ENCODE measurements around the gene CALR.

GRCh38 chr19:12983091-12983490 is 44.7 kb downstream of the CALR start:
- TF ChIP-seq, protein P1, sequence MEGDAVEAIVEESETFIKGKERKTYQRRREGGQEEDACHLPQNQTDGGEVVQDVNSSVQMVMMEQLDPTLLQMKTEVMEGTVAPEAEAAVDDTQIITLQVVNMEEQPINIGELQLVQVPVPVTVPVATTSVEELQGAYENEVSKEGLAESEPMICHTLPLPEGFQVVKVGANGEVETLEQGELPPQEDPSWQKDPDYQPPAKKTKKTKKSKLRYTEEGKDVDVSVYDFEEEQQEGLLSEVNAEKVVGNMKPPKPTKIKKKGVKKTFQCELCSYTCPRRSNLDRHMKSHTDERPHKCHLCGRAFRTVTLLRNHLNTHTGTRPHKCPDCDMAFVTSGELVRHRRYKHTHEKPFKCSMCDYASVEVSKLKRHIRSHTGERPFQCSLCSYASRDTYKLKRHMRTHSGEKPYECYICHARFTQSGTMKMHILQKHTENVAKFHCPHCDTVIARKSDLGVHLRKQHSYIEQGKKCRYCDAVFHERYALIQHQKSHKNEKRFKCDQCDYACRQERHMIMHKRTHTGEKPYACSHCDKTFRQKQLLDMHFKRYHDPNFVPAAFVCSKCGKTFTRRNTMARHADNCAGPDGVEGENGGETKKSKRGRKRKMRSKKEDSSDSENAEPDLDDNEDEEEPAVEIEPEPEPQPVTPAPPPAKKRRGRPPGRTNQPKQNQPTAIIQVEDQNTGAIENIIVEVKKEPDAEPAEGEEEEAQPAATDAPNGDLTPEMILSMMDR (IDR thresholded peaks at IDR 0.05): no peak
- no peak for TF ChIP-seq POLR2A (IDR thresholded peaks at IDR 0.05)
